Nucleus accumbens (tissue), 56 donors: ENCODE data around the gene IFNA7.
A peak's percentile ranks its signal among the peaks of the same experiment; 100 is the strongest.
"Not testable (repeated sequence)": the region's sequence is repeated elsewhere in the genome, so short reads cannot be mapped to it uniquely, and the experiment has no call there.

ENCODE experiments used
- DNase-seq, 56 donors: peaks; one replicate each; lab custom pipeline; 2025; lab: John Stamatoyannopoulos, UW

Gene IFNA7

GRCh38 chr9:21182810-21183736, 18.9 kb downstream of the IFNA7 start:
- peak in 3 of 56 donors; percentile 3 to 11 (median 8) for DNase-seq

- DNase-seq = no peak
These were observed 27.3 kb downstream of the IFNA7 start for GRCh38 chr9:21174671-21175070.

DNA sequence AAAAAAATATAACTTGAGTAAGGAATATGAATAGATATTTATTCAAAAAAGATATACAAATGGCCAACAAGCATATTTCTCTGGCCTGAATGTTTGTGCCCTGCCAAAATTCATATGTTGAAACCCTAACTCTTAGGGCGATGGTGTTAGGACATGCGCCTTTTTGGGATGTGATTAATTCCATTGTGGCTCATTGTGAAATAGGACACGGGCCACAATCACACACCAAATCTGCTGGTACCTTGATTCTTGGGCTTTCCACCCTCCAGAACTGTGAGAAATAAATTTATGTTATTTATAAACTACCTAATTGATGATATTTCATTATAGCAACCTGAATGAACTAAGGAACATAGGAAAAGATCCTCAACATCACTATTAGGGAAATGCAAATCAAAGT, 29.8 kb downstream of the IFNA7 start:
- no peak for DNase-seq

- DNase-seq = no peak
These were observed 30.7 kb downstream of the IFNA7 start for GRCh38 chr9:21171351-21171750.

DNA sequence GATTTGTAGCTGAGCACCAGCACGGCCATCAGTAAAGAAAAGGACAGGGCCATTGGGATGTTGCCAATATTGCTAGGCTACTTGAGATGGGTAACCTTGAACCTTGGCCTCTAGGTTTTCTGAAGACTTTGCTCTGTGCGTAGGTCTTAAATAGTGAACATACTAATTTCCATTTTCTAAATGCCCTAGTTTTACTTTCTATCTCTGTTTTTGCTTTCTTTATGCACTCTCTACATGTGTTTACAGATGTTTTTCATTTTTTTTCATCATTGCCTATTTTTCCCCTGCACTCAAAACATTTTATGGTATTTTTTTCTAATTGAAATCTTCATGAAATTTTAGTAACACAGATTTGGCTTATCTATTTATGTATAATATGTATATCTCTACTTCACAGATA, 35.4 kb downstream of the IFNA7 start, which contains the start of gene IFNA21:
IFNA21 (minus strand) TSS at position 101 of the 400 bp plus-strand sequence; CDS start at position 53, 48 bp downstream.
- DNase-seq = not testable (repeated sequence)

DNA sequence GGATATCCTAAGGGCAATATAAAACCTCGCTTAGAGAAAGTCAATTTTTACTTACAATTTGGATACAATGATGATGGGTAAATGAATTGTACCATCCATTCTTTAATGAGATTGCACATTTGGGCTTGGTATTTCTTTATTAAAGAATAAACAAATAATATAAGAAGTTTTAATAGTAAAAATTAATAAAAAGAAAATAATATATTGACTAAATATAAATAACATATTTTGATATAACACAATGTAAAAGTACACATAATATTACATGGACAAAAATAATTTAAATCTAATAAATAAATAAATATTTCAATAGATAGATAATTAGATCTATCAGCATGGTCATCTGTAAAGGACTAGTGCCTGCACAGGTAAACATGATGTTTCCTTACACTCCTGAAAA, 36.5 kb downstream of the IFNA7 start:
- DNase-seq = no peak

GRCh38 chr9:21160178-21160577, 41.8 kb downstream of the IFNA7 start:
- no peak for DNase-seq

DNA sequence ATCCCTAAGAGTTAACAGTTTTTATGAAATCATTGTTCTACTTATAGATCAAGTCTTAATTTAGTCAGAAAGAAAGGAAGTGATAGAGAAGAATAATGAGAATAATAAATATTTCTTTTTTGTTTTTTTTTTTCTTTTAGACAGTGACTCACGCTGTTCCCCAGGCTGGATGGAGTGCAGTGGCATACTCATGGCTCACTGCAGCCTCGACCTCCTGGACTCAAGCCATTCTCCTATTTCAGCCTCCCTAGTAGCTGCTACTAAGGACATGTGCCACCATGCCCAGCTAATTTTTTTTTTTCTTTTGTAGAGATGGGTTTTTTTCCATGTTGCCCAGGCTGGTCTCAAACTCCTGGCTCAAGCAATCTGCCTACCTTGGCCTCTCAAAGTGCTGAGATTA, 46.5 kb downstream of the IFNA7 start:
- no peak for DNase-seq

GRCh38 chr9:21154018-21154608, 47.9 kb downstream of the IFNA7 start:
- peak in 5 of 56 donors; percentile 1 to 2 (median 1) for DNase-seq

- no peak for DNase-seq
These were observed 48.5 kb downstream of the IFNA7 start for GRCh38 chr9:21153336-21154017.
